Left lung (tissue), 10 donors: ENCODE measurements around the gene ARHGAP8. TPM values are rescaled to one million over a fixed set of nuclear protein-coding genes. Genes with fewer than 3 reads are reported as not detected.

Source experiments
- ATAC-seq: fragments of 200-7000 bp; cut with Tn5 transposase; one replicate; pipeline ENCODE4 v1.9.1; 2020; ENCODE audit warnings: moderate library complexity
- DNase-seq, 4 donors: peaks; one replicate each; pipeline ENCODE4 v3.0.0-alpha.2; 2013 to 2020
- H3K27ac ChIP-seq, 2 donors: fragments of 200-600 bp; sonication (generic) in 1 of 2; one replicate each; pipeline versions ENCODE4 v1.5.0 to v1.8.0; 2020 to 2021
- H3K27me3 ChIP-seq, 2 donors: fragments of 200-600 bp; sonication (generic) in 1 of 2; one replicate each; pipeline versions ENCODE4 v1.5.0 to v1.8.0; 2020 to 2021
- H3K36me3 ChIP-seq, 2 donors: fragments of 200-600 bp; sonication (generic) in 1 of 2; one replicate each; pipeline versions ENCODE4 v1.5.0 to v1.8.0; 2020 to 2021
- H3K4me1 ChIP-seq, 2 donors: fragments of 200-600 bp; one replicate each; pipeline ENCODE4 v1.8.0; 2021
- H3K4me3 ChIP-seq, 2 donors: fragments of 200-600 bp; sonication (generic) in 1 of 2; one replicate each; pipeline versions ENCODE4 v1.5.0 to v1.8.0; 2020 to 2021; ENCODE audit warnings: mild to moderate bottlenecking in 1 of 2
- H3K9me3 ChIP-seq, 2 donors: fragments of 200-600 bp; sonication (generic) in 1 of 2; one replicate each; pipeline versions ENCODE4 v1.5.0 to v1.8.0; 2020 to 2021
- intact Hi-C, 2 donors: fragments of 100-400 bp; cut with DNase I; formaldehyde crosslinking; loops; one replicate each; pipeline versions ENCODE4 v1.11.2 to v1.14.2; 2022
- polyA plus RNA-seq, 6 donors: library from polyadenylated mRNA; unstranded; fragments of 120-200 nt; gene quantifications; one replicate each; pipeline ENCODE4 v1.2.1, GENCODE V29; 2013; ENCODE audit not compliant: insufficient read length in 6 of 6
- total RNA-seq, 2 donors: library from RNA; stranded (reverse); fragmentation: NEBNext Ultra II Directional; extraction: Animal tissue kit (Norgen Biotek cat#: 25700); gene quantifications; one replicate each; pipeline ENCODE4 v1.2.1, GENCODE V29; 2021
- TF ChIP-seq, protein P1 (sequence below), 2 donors: fragments of 200-600 bp; sonication (generic) in 1 of 2; IDR thresholded peaks; one replicate each; pipeline versions ENCODE4 v1.5.0 to v1.8.0; 2021; ENCODE audit warnings: antibody characterized with exemption in 2 of 2
- donor health status: DM: no; HTN: yes; CAD: no.
- donor health status: DM: no; HTN: no; CAD: no.

Gene ARHGAP8
- total and polyA plus RNA-seq, 8 donors = 18.3 to 47.0 (median 35.0) TPM

- intact Hi-C loops = no loop called here
- DNase-seq (no peak), ATAC-seq (no peak)
- no peak overlapping the region for H3K27ac ChIP-seq
- no peaks in the 10 kb centered on the region for H3K36me3 ChIP-seq
- peaks cover 0 to 26% of the 10 kb centered on the region in 2 donors for H3K27me3 ChIP-seq
- H3K4me1 ChIP-seq = peaks cover 5 to 19% of the 10 kb centered on the region in 2 donors
- H3K9me3 ChIP-seq = no peaks in the 10 kb centered on the region
- H3K4me3 ChIP-seq = no peak overlapping the region
- TF ChIP-seq, protein P1, sequence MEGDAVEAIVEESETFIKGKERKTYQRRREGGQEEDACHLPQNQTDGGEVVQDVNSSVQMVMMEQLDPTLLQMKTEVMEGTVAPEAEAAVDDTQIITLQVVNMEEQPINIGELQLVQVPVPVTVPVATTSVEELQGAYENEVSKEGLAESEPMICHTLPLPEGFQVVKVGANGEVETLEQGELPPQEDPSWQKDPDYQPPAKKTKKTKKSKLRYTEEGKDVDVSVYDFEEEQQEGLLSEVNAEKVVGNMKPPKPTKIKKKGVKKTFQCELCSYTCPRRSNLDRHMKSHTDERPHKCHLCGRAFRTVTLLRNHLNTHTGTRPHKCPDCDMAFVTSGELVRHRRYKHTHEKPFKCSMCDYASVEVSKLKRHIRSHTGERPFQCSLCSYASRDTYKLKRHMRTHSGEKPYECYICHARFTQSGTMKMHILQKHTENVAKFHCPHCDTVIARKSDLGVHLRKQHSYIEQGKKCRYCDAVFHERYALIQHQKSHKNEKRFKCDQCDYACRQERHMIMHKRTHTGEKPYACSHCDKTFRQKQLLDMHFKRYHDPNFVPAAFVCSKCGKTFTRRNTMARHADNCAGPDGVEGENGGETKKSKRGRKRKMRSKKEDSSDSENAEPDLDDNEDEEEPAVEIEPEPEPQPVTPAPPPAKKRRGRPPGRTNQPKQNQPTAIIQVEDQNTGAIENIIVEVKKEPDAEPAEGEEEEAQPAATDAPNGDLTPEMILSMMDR (IDR thresholded peaks at IDR 0.05) = no peak
These were observed 45.9 kb upstream of the ARHGAP8 start for GRCh38 chr22:44706488-44706887.

- Histone ChIP-seq H3K4me1 (peaks cover 5 to 15% of the 10 kb centered on the region in 2 donors), H3K27me3 (peaks cover 0 to 26% of the 10 kb centered on the region in 2 donors), H3K27ac (no peak overlapping the region), H3K36me3 (no peaks in the 10 kb centered on the region), H3K4me3 (no peak overlapping the region), H3K9me3 (no peaks in the 10 kb centered on the region)
- intact Hi-C loops = no loop called here
- TF ChIP-seq, protein P1 (IDR thresholded peaks at IDR 0.05) = no peak
- ATAC-seq = no peak
- DNase-seq = no peak
These were observed 45.2 kb upstream of the ARHGAP8 start for GRCh38 chr22:44707178-44707577.

DNA sequence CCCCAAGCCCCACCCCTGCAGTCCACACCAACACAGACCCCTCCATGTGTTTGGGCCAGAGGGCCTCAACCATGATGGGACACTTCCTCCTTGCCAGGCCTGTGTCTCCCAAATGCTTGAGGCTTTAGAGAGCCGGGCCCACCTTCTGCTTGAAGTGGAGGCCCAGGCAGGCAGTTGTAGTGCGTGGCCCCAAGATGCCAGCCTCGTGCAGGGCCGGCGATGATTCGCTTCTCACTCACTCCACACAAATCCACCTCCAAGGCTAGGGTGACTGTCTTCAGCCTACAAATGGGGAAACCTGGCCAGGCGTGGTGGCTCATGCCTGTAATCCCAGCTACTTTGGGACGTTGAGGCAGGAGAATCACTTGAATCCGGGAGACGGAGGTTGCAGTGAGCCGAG lies 44.6 kb upstream of the ARHGAP8 start:
- Histone ChIP-seq H3K27ac (no peak overlapping the region), H3K9me3 (no peaks in the 10 kb centered on the region), H3K27me3 (peaks cover 0 to 20% of the 10 kb centered on the region in 2 donors), H3K4me1 (peaks cover 5 to 10% of the 10 kb centered on the region in 2 donors), H3K36me3 (no peaks in the 10 kb centered on the region), H3K4me3 (no peak overlapping the region)
- TF ChIP-seq, protein P1 (IDR thresholded peaks at IDR 0.05) = no peak
- ATAC-seq (no peak), DNase-seq (no peak)
- intact Hi-C loops = no loop called here

GRCh38 chr22:44709881-44710392 lies 42.4 kb upstream of the ARHGAP8 start:
- H3K4me1 ChIP-seq = no peaks in the 10 kb centered on the region
- no peak overlapping the region for H3K4me3 ChIP-seq
- intact Hi-C loops = no loop called here
- DNase-seq (no peak), ATAC-seq (no peak)
- no peaks in the 10 kb centered on the region for H3K27me3 ChIP-seq
- H3K9me3 ChIP-seq = no peaks in the 10 kb centered on the region
- TF ChIP-seq, protein P1 (IDR thresholded peaks at IDR 0.05) = no peak
- no peak overlapping the region for H3K27ac ChIP-seq
- no peaks in the 10 kb centered on the region for H3K36me3 ChIP-seq

DNA sequence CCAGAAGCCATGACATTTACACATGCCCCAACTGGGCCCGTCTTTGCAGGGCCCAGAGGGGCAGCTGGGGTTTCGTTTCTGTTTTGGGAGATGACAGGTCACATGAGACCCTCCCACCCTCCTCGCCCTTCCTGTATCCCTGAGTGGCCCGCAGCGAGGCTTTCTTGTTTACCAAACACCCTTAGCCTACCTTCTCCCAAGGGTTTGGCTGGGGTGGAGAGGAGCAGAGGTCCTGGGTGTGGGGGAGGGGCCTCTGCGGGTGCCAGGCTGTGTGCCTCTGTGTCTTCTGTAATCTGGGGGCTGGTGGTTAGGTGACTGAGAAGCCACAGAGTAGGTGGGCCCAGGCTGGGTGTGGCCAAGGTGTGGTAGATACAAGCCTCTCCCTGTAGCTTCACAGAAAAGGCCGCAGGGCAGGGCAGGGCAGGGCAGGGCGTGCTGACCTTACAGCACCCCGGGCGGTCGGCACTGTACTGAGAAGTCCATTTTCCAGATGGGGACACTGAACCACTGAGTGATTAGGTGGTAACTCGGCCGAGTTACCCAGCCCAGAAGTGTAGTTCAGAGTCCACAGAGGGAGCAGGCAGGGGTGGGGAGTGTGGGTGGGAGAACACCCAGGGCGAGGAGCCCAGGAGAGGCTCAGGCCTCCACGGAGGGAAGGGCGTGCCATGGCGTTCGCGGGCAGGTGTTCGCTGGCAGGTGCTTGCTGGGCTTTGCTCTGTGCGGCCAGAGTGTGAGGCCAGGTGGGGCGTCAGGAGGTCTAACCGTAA lies 41.7 kb upstream of the ARHGAP8 start:
- no peaks in the 10 kb centered on the region for H3K9me3 ChIP-seq
- DNase-seq (no peak), ATAC-seq (no peak)
- H3K4me3 ChIP-seq = no peak overlapping the region
- no peaks in the 10 kb centered on the region for H3K36me3 ChIP-seq
- intact Hi-C loops = no loop called here
- TF ChIP-seq, protein P1 (IDR thresholded peaks at IDR 0.05) = no peak
- H3K4me1 ChIP-seq = no peaks in the 10 kb centered on the region
- H3K27me3 ChIP-seq = no peaks in the 10 kb centered on the region
- no peak overlapping the region for H3K27ac ChIP-seq
